ENCODE data around the gene LRPAP1. TPM values are rescaled to one million over a fixed set of nuclear protein-coding genes. Genes with fewer than 3 reads are reported as not detected.
A peak's percentile ranks its signal among the peaks of the same experiment; 100 is the strongest.

The LRPAP1 gene
- total RNA-seq, 1 experiment from 2014 or later = 126 TPM

GRCh38 chr4:3475041-3475712 lies 57.0 kb downstream of the LRPAP1 start:
- BruUV-seq (replicated peaks) = no TSS peak
- no peak for TF ChIP-seq EZH2 (IDR thresholded peaks at IDR 0.05; ENCODE audit: low read depth)
- TF ChIP-seq CTCF (conservative IDR thresholded peaks at IDR 0.05) = no peak
- no peaks in the 10 kb centered on the region for H3K36me3 ChIP-seq (ENCODE audit: low read depth)
- H3K27ac ChIP-seq = no peak overlapping the region
- DNase-seq = peak in 1 of 2 experiments; percentile 37
- ChIA-PET POLR2A (ENCODE audit: unreplicated experiment) (no interaction called here), CTCF (interaction anchor here (0.7 kb wide), 2 partner anchors 20 to 34 kb away, joined by 3 to 9 read pairs; no protein-coding TSS in a partner anchor)
- no peaks in the 10 kb centered on the region for H3K79me2 ChIP-seq (ENCODE audit: low read depth)
- H4K20me1 ChIP-seq (ENCODE audit: insufficient read depth) = no peaks in the 10 kb centered on the region
- H3K27me3 ChIP-seq (ENCODE audit: insufficient read depth, low read depth) = no peaks in the 10 kb centered on the region
- H3K4me2 ChIP-seq = no peak overlapping the region
- no peaks in the 10 kb centered on the region for H3K9me2 ChIP-seq (ENCODE audit: insufficient read depth)
- H3K9me3 ChIP-seq (ENCODE audit: insufficient read depth, low read depth) = no peaks in the 10 kb centered on the region
- H3F3A ChIP-seq (ENCODE audit: insufficient read depth, low read depth) = no peaks in the 10 kb centered on the region
- intact Hi-C loops (cut with micrococcal nuclease; ENCODE audit: unreplicated experiment) = no loop called here
- no peak overlapping the region for H3K4me3 ChIP-seq
- H3K4me1 ChIP-seq (replicated peaks; ENCODE audit: insufficient read depth) = no peaks in the 10 kb centered on the region
- H2AFZ ChIP-seq = no peak overlapping the region

- no peaks in the 10 kb centered on the region for H3F3A ChIP-seq (ENCODE audit: insufficient read depth, low read depth)
- H3K4me2 ChIP-seq = no peak overlapping the region
- H3K79me2 ChIP-seq (ENCODE audit: low read depth) = no peaks in the 10 kb centered on the region
- no peaks in the 10 kb centered on the region for H3K9me3 ChIP-seq (ENCODE audit: insufficient read depth, low read depth)
- ChIA-PET POLR2A (ENCODE audit: unreplicated experiment) (no interaction called here), CTCF (no interaction called here)
- H3K27me3 ChIP-seq (ENCODE audit: insufficient read depth, low read depth) = no peaks in the 10 kb centered on the region
- H3K27ac ChIP-seq = no peak overlapping the region
- H4K20me1 ChIP-seq (ENCODE audit: insufficient read depth) = no peaks in the 10 kb centered on the region
- H3K4me3 ChIP-seq = no peak overlapping the region
- H3K36me3 ChIP-seq (ENCODE audit: low read depth) = no peaks in the 10 kb centered on the region
- no peak for DNase-seq
- BruUV-seq (replicated peaks) = no TSS peak
- H3K4me1 ChIP-seq (replicated peaks; ENCODE audit: insufficient read depth) = no peaks in the 10 kb centered on the region
- no peaks in the 10 kb centered on the region for H3K9me2 ChIP-seq (ENCODE audit: insufficient read depth)
- H2AFZ ChIP-seq = no peak overlapping the region
- TF ChIP-seq CTCF (conservative IDR thresholded peaks at IDR 0.05) (no peak), EZH2 (IDR thresholded peaks at IDR 0.05; ENCODE audit: low read depth) (no peak)
- intact Hi-C loops (cut with micrococcal nuclease; ENCODE audit: unreplicated experiment) = no loop called here
Observed at GRCh38 chr4:3473996-3474765, 58.0 kb downstream of the LRPAP1 start.

GRCh38 chr4:3473181-3473950 lies 58.9 kb downstream of the LRPAP1 start:
- H4K20me1 ChIP-seq (ENCODE audit: insufficient read depth) = no peaks in the 10 kb centered on the region
- ChIA-PET CTCF (no interaction called here), POLR2A (ENCODE audit: unreplicated experiment) (no interaction called here)
- H3F3A ChIP-seq (ENCODE audit: insufficient read depth, low read depth) = peaks cover 6% of the 10 kb centered on the region; the same call in 1 of the 2 replicates
- DNase-seq = no peak
- BruUV-seq (replicated peaks) = no TSS peak
- no peaks in the 10 kb centered on the region for H3K27me3 ChIP-seq (ENCODE audit: insufficient read depth, low read depth)
- TF ChIP-seq EZH2 (IDR thresholded peaks at IDR 0.05; ENCODE audit: low read depth) = no peak
- no peak for TF ChIP-seq CTCF (conservative IDR thresholded peaks at IDR 0.05)
- H3K9me3 ChIP-seq (ENCODE audit: insufficient read depth, low read depth) = 0 out of 2 replicates have a peak, but pooled peaks cover 4% of the 10 kb centered on the region
- H3K9me2 ChIP-seq (ENCODE audit: insufficient read depth) = no peaks in the 10 kb centered on the region
- H3K4me1 ChIP-seq (replicated peaks; ENCODE audit: insufficient read depth) = no peaks in the 10 kb centered on the region
- H3K36me3 ChIP-seq (ENCODE audit: low read depth) = no peaks in the 10 kb centered on the region
- no peak overlapping the region for H3K4me2 ChIP-seq
- intact Hi-C loops (cut with micrococcal nuclease; ENCODE audit: unreplicated experiment) = no loop called here
- no peaks in the 10 kb centered on the region for H3K79me2 ChIP-seq (ENCODE audit: low read depth)
- H3K4me3 ChIP-seq = no peak overlapping the region
- H2AFZ ChIP-seq = no peak overlapping the region
- H3K27ac ChIP-seq = no peak overlapping the region

All from PC-9 (cell line).